K562 (cell line): ENCODE results near the gene ZSWIM4. TPM values are rescaled to one million over a fixed set of nuclear protein-coding genes. Genes with fewer than 3 reads are reported as not detected.

Experiments
- ARNT ChIP-seq, 2 experiments: fragments of 450-650 bp; IDR thresholded peaks; 2 replicates each; pipeline ENCODE4 v1.6.1; 2016; ENCODE audit warnings: mild to moderate bottlenecking in 1 of 2
- CREM ChIP-seq: IDR thresholded peaks from 2 replicates; pipeline ENCODE4 v1.6.1; 2014; ENCODE audit warnings: antibody characterized with exemption, low read depth
- ELF2 ChIP-seq: fragments of 250-450 bp; sonication (Bioruptor Pico); IDR thresholded peaks from 2 replicates; pipeline ENCODE4 v1.5.0; 2021; ENCODE audit warnings: mild to moderate bottlenecking
- GATA2 ChIP-seq: sonication (generic); formaldehyde crosslinking; IDR thresholded peaks from 2 replicates; pipeline ENCODE4 v1.4.0; 2020; ENCODE audit warnings: mild to moderate bottlenecking, missing genetic modification reagents
- GTF2F1 ChIP-seq: IDR thresholded peaks from 2 replicates; pipeline ENCODE4 v1.6.1; 2011; ENCODE audit warnings: low read depth, low read length, improper control_type of control experiment
- KLF1 ChIP-seq: fragments of 450-650 bp; IDR thresholded peaks from 2 replicates; pipeline ENCODE4 v1.6.1; 2016; ENCODE audit warnings: missing genetic modification characterization, missing compliant biosample characterization
- MIER1 ChIP-seq: fragments of 450-650 bp; IDR thresholded peaks from 2 replicates; pipeline ENCODE4 v1.6.1; 2016; ENCODE audit warnings: antibody characterized with exemption, mild to moderate bottlenecking, low read depth
- MYC ChIP-seq, 2 experiments: fragments of 250-450 bp in 1 of 2; sonication (Bioruptor Pico) in 1 of 2; IDR thresholded peaks; 2 replicates each; pipeline versions ENCODE4 v1.5.1 to v1.6.1; 2012 to 2021; ENCODE audit warnings: low read depth in 2 of 2, borderline replicate concordance in 1 of 2, improper control_type of control experiment in 1 of 2, low read length in 1 of 2, mild to moderate bottlenecking in 1 of 2, moderate library complexity in 1 of 2
- RBFOX2 ChIP-seq: fragments of 200-400 bp; formaldehyde crosslinking; IDR thresholded peaks from 2 replicates; pipeline ENCODE4 v1.6.1; 2017; ENCODE audit warnings: low read depth, mild to moderate bottlenecking, low read length, moderate library complexity
- RBM17 ChIP-seq: fragments of 200-400 bp; formaldehyde crosslinking; IDR thresholded peaks from 2 replicates; pipeline ENCODE4 v1.6.1; 2017; ENCODE audit warnings: low read depth, mild to moderate bottlenecking, low read length, borderline replicate concordance
- RUNX1 ChIP-seq: sonication (generic); IDR thresholded peaks from 2 replicates; pipeline ENCODE4 v1.6.1; 2016; ENCODE audit warnings: antibody characterized with exemption, low read depth
- SAFB ChIP-seq: fragments of 200-400 bp; formaldehyde crosslinking; IDR thresholded peaks from 2 replicates; pipeline ENCODE4 v1.6.1; 2017; ENCODE audit warnings: low read depth, low read length, borderline replicate concordance
- SIN3B ChIP-seq: fragments of 450-650 bp; IDR thresholded peaks from 2 replicates; pipeline ENCODE4 v1.6.1; 2017; ENCODE audit warnings: low read depth, mild to moderate bottlenecking, moderate library complexity
- ZC3H4 ChIP-seq: sonication (generic); formaldehyde crosslinking; IDR thresholded peaks from 2 replicates; pipeline ENCODE4 v1.9.0; 2021; ENCODE audit warnings: missing genetic modification reagents, borderline replicate concordance
- ZNF140 ChIP-seq: fragments of 250-450 bp; sonication (Bioruptor Pico); IDR thresholded peaks from 2 replicates; pipeline ENCODE4 v1.8.0; 2021; ENCODE audit warnings: moderate library complexity, mild to moderate bottlenecking, inconsistent platforms
- ZNF224 ChIP-seq: sonication (generic); formaldehyde crosslinking; IDR thresholded peaks from 2 replicates; pipeline ENCODE4 v1.8.0; 2022; ENCODE audit warnings: mild to moderate bottlenecking, missing genetic modification reagents
- ZNF253 ChIP-seq: fragments of 250-450 bp; sonication (Bioruptor Pico); conservative IDR thresholded peaks from 2 replicates; pipeline ENCODE4 v1.6.1; 2021; ENCODE audit warnings: mild to moderate bottlenecking
- ZNF274 ChIP-seq: IDR thresholded peaks from 2 replicates; pipeline ENCODE4 v1.6.1; 2011; ENCODE audit warnings: low read depth, mild to moderate bottlenecking, low read length, moderate library complexity, borderline replicate concordance
- ZNF511 ChIP-seq: sonication (generic); formaldehyde crosslinking; IDR thresholded peaks from 2 replicates; pipeline ENCODE4 v1.8.0; 2022; ENCODE audit warnings: mild to moderate bottlenecking, missing genetic modification reagents
- ZNF586 ChIP-seq: fragments of 450-650 bp; formaldehyde crosslinking; conservative IDR thresholded peaks from 2 replicates; pipeline ENCODE4 v1.4.0; 2020; ENCODE audit warnings: mild to moderate bottlenecking, moderate library complexity
- polyA plus RNA-seq, 8 experiments: library from polyadenylated mRNA; depleted of rRNA in 4 of 8; stranded (reverse) in 5 of 8; unstranded in 3 of 8; fragments of >200 nt; fragmentation: Nextera tagmentation in 2 of 8; fragmentation: Illumina TruSeq in 1 of 8; extraction: Ambion mirVana in 2 of 8; extraction: Trizol in 1 of 8; gene quantifications; 2 replicates each; pipeline versions ENCODE4 v1.2.1 to v1.2.3, GENCODE V29; 2011 to 2014; ENCODE audit warnings: inconsistent platforms in 1 of 8, missing spikeins in 1 of 8
- total RNA-seq, 7 experiments: library from RNA; depleted of rRNA in 6 of 7; stranded (reverse); fragments of >200 nt in 6 of 7; fragmentation: Illumina TruSeq in 2 of 7; extraction: Trizol in 2 of 7; gene quantifications; 2 replicates each; pipeline versions ENCODE4 v1.2.1 to v1.2.3, GENCODE V29; 2011 to 2021; ENCODE audit warnings: low replicate concordance in 1 of 7
- TF ChIP-seq, protein P1 (sequence below): fragments of 250-450 bp; sonication (Bioruptor Pico); IDR thresholded peaks from 2 replicates; pipeline ENCODE4 v1.8.0; 2021; ENCODE audit warnings: mild to moderate bottlenecking, moderate library complexity
- TF ChIP-seq, protein P2 (sequence below): fragments of 250-450 bp; sonication (Bioruptor Pico); IDR thresholded peaks from 2 replicates; pipeline ENCODE4 v1.4.0; 2020; ENCODE audit warnings: borderline replicate concordance
- TF ChIP-seq, protein P3 (sequence below), 2 experiments: fragments of 450-650 bp; conservative IDR thresholded peaks; 2 replicates each; pipeline ENCODE4 v1.6.1; 2017; ENCODE audit warnings: mild to moderate bottlenecking in 2 of 2, moderate library complexity in 2 of 2

The ZSWIM4 gene
- total and polyA plus RNA-seq, 9 of the 15 experiments (the other 6 are each of a cell fraction or from before 2014, with no cell fraction given), result 0.25 to 3.7 (median 0.79) TPM; not detected in 2

GRCh38 chr19:13841086-13841961 is 46.1 kb downstream of the ZSWIM4 start (continued):
- TF ChIP-seq ZNF586 (CRISPR knock-in tag), result no peak
- TF ChIP-seq ARNT (IDR thresholded peaks at IDR 0.05), result no peak
- TF ChIP-seq ZC3H4 (CRISPR knock-in tag), result peak; percentile 80; the same call in 1 of the 2 replicates
- no peak for TF ChIP-seq RBM17
- no peak for TF ChIP-seq GTF2F1
- no peak for TF ChIP-seq ZNF140 (CRISPR knock-in tag)
- TF ChIP-seq SAFB, result no peak
- TF ChIP-seq, protein P1, sequence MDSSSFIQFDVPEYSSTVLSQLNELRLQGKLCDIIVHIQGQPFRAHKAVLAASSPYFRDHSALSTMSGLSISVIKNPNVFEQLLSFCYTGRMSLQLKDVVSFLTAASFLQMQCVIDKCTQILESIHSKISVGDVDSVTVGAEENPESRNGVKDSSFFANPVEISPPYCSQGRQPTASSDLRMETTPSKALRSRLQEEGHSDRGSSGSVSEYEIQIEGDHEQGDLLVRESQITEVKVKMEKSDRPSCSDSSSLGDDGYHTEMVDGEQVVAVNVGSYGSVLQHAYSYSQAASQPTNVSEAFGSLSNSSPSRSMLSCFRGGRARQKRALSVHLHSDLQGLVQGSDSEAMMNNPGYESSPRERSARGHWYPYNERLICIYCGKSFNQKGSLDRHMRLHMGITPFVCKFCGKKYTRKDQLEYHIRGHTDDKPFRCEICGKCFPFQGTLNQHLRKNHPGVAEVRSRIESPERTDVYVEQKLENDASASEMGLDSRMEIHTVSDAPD, result no peak
- TF ChIP-seq RUNX1, result no peak
- TF ChIP-seq RBFOX2, result peak; percentile 72
- TF ChIP-seq ZNF274, result no peak
- TF ChIP-seq, protein P2, sequence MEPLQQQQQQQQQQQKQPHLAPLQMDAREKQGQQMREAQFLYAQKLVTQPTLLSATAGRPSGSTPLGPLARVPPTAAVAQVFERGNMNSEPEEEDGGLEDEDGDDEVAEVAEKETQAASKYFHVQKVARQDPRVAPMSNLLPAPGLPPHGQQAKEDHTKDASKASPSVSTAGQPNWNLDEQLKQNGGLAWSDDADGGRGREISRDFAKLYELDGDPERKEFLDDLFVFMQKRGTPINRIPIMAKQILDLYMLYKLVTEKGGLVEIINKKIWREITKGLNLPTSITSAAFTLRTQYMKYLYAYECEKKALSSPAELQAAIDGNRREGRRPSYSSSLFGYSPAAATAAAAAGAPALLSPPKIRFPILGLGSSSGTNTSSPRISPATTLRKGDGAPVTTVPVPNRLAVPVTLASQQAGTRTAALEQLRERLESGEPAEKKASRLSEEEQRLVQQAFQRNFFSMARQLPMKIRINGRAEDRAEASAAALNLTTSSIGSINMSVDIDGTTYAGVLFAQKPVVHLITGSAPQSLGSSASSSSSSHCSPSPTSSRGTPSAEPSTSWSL, result no peak
- peak; percentile 37; the same call in 1 of the 2 replicates for TF ChIP-seq MYC (IDR thresholded peaks at IDR 0.05; ENCODE audit: low read depth, low read length)
- no peak for TF ChIP-seq MYC (CRISPR knock-in tag; IDR thresholded peaks at IDR 0.05; ENCODE audit: borderline replicate concordance, low read depth)
- TF ChIP-seq, protein P3, sequence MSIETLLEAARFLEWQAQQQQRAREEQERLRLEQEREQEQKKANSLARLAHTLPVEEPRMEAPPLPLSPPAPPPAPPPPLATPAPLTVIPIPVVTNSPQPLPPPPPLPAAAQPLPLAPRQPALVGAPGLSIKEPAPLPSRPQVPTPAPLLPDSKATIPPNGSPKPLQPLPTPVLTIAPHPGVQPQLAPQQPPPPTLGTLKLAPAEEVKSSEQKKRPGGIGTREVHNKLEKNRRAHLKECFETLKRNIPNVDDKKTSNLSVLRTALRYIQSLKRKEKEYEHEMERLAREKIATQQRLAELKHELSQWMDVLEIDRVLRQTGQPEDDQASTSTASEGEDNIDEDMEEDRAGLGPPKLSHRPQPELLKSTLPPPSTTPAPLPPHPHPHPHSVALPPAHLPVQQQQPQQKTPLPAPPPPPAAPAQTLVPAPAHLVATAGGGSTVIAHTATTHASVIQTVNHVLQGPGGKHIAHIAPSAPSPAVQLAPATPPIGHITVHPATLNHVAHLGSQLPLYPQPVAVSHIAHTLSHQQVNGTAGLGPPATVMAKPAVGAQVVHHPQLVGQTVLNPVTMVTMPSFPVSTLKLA (conservative IDR thresholded peaks at IDR 0.05), result peak; percentile 41 to 69; a peak in 2 of 4 replicates
- TF ChIP-seq GATA2 (CRISPR knock-in tag), result no peak
- no peak for TF ChIP-seq ELF2 (CRISPR knock-in tag)
- TF ChIP-seq ZNF253 (CRISPR knock-in tag), result no peak
- TF ChIP-seq SIN3B, result no peak
- no peak for TF ChIP-seq ZNF224 (CRISPR knock-in tag)
- TF ChIP-seq ZNF511 (CRISPR knock-in tag), result no peak
- TF ChIP-seq MIER1, result no peak
- TF ChIP-seq CREM, result no peak
- TF ChIP-seq KLF1, result no peak
